HepG2 (cell line): ENCODE results near the gene OIT3. TPM values are rescaled to one million over a fixed set of nuclear protein-coding genes. Genes with fewer than 3 reads are reported as not detected.
A peak's percentile ranks its signal among the peaks of the same experiment; 100 is the strongest.

Experiments
- ATAC-seq: fragments of 200-7000 bp; cut with Tn5 transposase; 3 replicates; pipeline ENCODE4 v1.9.1; 2020; ENCODE audit warnings: mild to moderate bottlenecking, moderate library complexity
- BruUV-seq: library from RNA; stranded (reverse); fragments of 400-500 nt; replicated peaks from 2 replicates; lab custom pipeline; 2021; lab: Mats Ljungman, UMichigan
- CTCF ChIA-PET: fragments of 300-600 bp; formaldehyde crosslinking; extraction: SDS; loops from one replicate; lab custom pipeline; 2021; ENCODE audit warnings: low total read pairs, inconsistent platforms, low intra/inter-chr PET ratio; lab: Yijun Ruan, JAX
- POLR2A ChIA-PET: fragments of 350-600 bp; sonication (Branson Sonifier 250); formaldehyde crosslinking; loops from one replicate; lab custom pipeline; 2020; ENCODE audit warnings: antibody characterized with exemption, inconsistent platforms; lab: Yijun Ruan, JAX
- DNase-seq: peaks from one replicate; pipeline ENCODE4 v3.0.0-alpha.2; 2015; ENCODE audit warnings: low spot score
- FAIRE-seq: peaks from 3 replicates; lab custom pipeline; 2011; peaks lifted over from hg19 to GRCh38; lab: Jason Lieb, UNC
- H2AFZ ChIP-seq: one replicate; pipeline ENCODE4 v1.6.1; 2011; ENCODE audit warnings: low read length, inconsistent platforms
- H3K27ac ChIP-seq: fragments of 300-600 bp; 3 replicates; pipeline ENCODE4 v1.8.0; 2011; ENCODE audit warnings: mixed run types, mild to moderate bottlenecking, mixed read lengths, low read length, inconsistent platforms; ENCODE audit not compliant: insufficient read depth; ENCODE audit errors: extremely low read length
- H3K27me3 ChIP-seq, 2 experiments: fragments of 200-600 bp in 1 of 2; 2 replicates in 1 of 2; 3 replicates in 1 of 2; pipeline versions ENCODE4 v1.6.0 to v1.8.0; 2011; ENCODE audit warnings: low read length in 2 of 2, mild to moderate bottlenecking in 2 of 2, moderate library complexity in 2 of 2, inconsistent platforms in 1 of 2; ENCODE audit not compliant: insufficient read depth in 2 of 2, control insufficient read depth in 1 of 2
- H3K36me3 ChIP-seq, 2 experiments: fragments of 200-600 bp in 1 of 2; replicated peaks in 1 of 2; 2 replicates in 1 of 2; 3 replicates in 1 of 2; pipeline versions ENCODE4 v1.5.1 to v1.8.0; 2011; ENCODE audit warnings: low read length in 2 of 2, inconsistent platforms in 1 of 2; ENCODE audit not compliant: insufficient read depth in 2 of 2, control insufficient read depth in 1 of 2
- H3K4me1 ChIP-seq: 2 replicates; pipeline ENCODE4 v1.5.1; 2012; ENCODE audit warnings: low read length, inconsistent platforms; ENCODE audit not compliant: insufficient read depth
- H3K4me2 ChIP-seq: 2 replicates; pipeline ENCODE4 v1.6.0; 2011; ENCODE audit warnings: low read depth, low read length, inconsistent platforms
- H3K4me3 ChIP-seq, 3 experiments: fragments of 200-600 bp in 1 of 3; sonication (generic), shearing (Covaris generic) in 1 of 3; replicated peaks in 1 of 3; 2 replicates each; pipeline ENCODE4 v1.5.1; 2011 to 2016; ENCODE audit warnings: low read length in 3 of 3, inconsistent platforms in 2 of 3, low read depth in 2 of 3, mild to moderate bottlenecking in 2 of 3, control low read depth in 1 of 3, mixed read lengths in 1 of 3; ENCODE audit not compliant: insufficient read depth in 1 of 3
- H3K79me2 ChIP-seq: one replicate; pipeline ENCODE4 v1.6.1; 2011; ENCODE audit warnings: low read length, inconsistent platforms; ENCODE audit not compliant: insufficient read depth
- H3K9ac ChIP-seq: 2 replicates; pipeline ENCODE4 v1.6.0; 2011; ENCODE audit warnings: mild to moderate bottlenecking, low read depth, low read length, inconsistent platforms; ENCODE audit not compliant: insufficient read depth
- H3K9me3 ChIP-seq: 2 replicates; pipeline ENCODE4 v1.5.1; 2012; ENCODE audit warnings: mild to moderate bottlenecking, low read length
- H4K20me1 ChIP-seq: 2 replicates; pipeline ENCODE4 v1.6.0; 2011; ENCODE audit warnings: inconsistent platforms, mild to moderate bottlenecking, low read length, moderate library complexity; ENCODE audit not compliant: insufficient read depth
- AGO2 ChIP-seq: fragments of 200-400 bp; formaldehyde crosslinking; optimal IDR thresholded peaks from 2 replicates; pipeline ENCODE3; 2017; ENCODE audit warnings: mild to moderate bottlenecking, low read depth, low read length, moderate library complexity
- ATF7 ChIP-seq, 2 experiments: fragments of 450-650 bp in 1 of 2; sonication (generic) in 1 of 2; formaldehyde crosslinking in 1 of 2; IDR thresholded peaks; 2 replicates each; pipeline versions ENCODE4 v1.4.0 to v1.6.1; 2016 to 2020; ENCODE audit warnings: antibody characterized with exemption in 1 of 2, mild to moderate bottlenecking in 1 of 2, missing genetic modification reagents in 1 of 2
- CEBPB ChIP-seq: IDR thresholded peaks from 2 replicates; pipeline ENCODE4 v1.6.1; 2011; ENCODE audit warnings: low read depth, low read length, improper control_type of control experiment, borderline replicate concordance
- CREB1 ChIP-seq, 2 experiments: fragments of 450-650 bp in 1 of 2; IDR thresholded peaks; 2 replicates each; pipeline ENCODE4 v1.6.1; 2016 to 2017; ENCODE audit warnings: control low read depth in 1 of 2, mild to moderate bottlenecking in 1 of 2, missing compliant biosample characterization in 1 of 2, missing genetic modification characterization in 1 of 2
- HNRNPUL1 ChIP-seq: fragments of 200-400 bp; formaldehyde crosslinking; IDR thresholded peaks from 2 replicates; pipeline ENCODE4 v1.6.1; 2017; ENCODE audit warnings: low read depth, mild to moderate bottlenecking, low read length, moderate library complexity
- JUND ChIP-seq: sonication (generic); formaldehyde crosslinking; IDR thresholded peaks from 2 replicates; pipeline ENCODE4 v1.8.0; 2022; ENCODE audit warnings: mild to moderate bottlenecking, missing genetic modification reagents
- MYC ChIP-seq: sonication (generic); formaldehyde crosslinking; IDR thresholded peaks from 2 replicates; pipeline ENCODE4 v1.9.0; 2021; ENCODE audit warnings: missing genetic modification reagents, borderline replicate concordance
- PAXIP1 ChIP-seq: sonication (generic); formaldehyde crosslinking; conservative IDR thresholded peaks from 2 replicates; pipeline ENCODE4 v1.4.0; 2020; ENCODE audit warnings: mild to moderate bottlenecking, missing genetic modification reagents, moderate library complexity
- SALL2 ChIP-seq: sonication (generic); formaldehyde crosslinking; IDR thresholded peaks from 2 replicates; pipeline ENCODE4 v1.8.1; 2023; ENCODE audit warnings: mild to moderate bottlenecking, missing genetic modification reagents, inconsistent platforms
- TSC22D2 ChIP-seq: sonication (generic); formaldehyde crosslinking; IDR thresholded peaks from 2 replicates; pipeline ENCODE4 v1.5.1; 2020; ENCODE audit warnings: missing genetic modification reagents, mild to moderate bottlenecking, borderline replicate concordance
- ZFX ChIP-seq: sonication (generic); formaldehyde crosslinking; IDR thresholded peaks from 2 replicates; pipeline ENCODE4 v1.4.0; 2020; ENCODE audit warnings: mild to moderate bottlenecking, low read depth, missing genetic modification reagents, moderate library complexity
- ZNF430 ChIP-seq: sonication (generic); formaldehyde crosslinking; IDR thresholded peaks from 2 replicates; pipeline ENCODE4 v1.9.0; 2021; ENCODE audit warnings: mild to moderate bottlenecking, missing genetic modification reagents
- ZNF451 ChIP-seq: sonication (generic); formaldehyde crosslinking; IDR thresholded peaks from 2 replicates; pipeline ENCODE4 v1.5.0; 2020; ENCODE audit warnings: mild to moderate bottlenecking, missing genetic modification reagents
- ZNF562 ChIP-seq: sonication (generic); formaldehyde crosslinking; IDR thresholded peaks from 2 replicates; pipeline ENCODE4 v1.8.0; 2022; ENCODE audit warnings: missing genetic modification reagents, borderline replicate concordance
- WGBS: methylation state at CpG from one replicate; pipeline ENCODE4 v1.1.6; 2017; ENCODE audit warnings: low lambda C conversion rate; 5-methylcytosine and 5-hydroxymethylcytosine counted together
- in situ Hi-C: cut with HindIII; loops from 2 replicates; pipeline ENCODE4 v1.10.0; 2017; ENCODE audit warnings: low pct_unique_long_range_greater_than_20kb; ENCODE audit not compliant: extremely low pct_ligation_motif_present
- intact Hi-C: fragments of 100-400 bp; cut with micrococcal nuclease; formaldehyde crosslinking; loops from one replicate; pipeline ENCODE4 v1.10.0; 2022; ENCODE audit not compliant: unreplicated experiment
- polyA plus RNA-seq, 8 experiments: library from polyadenylated mRNA; depleted of rRNA in 3 of 8; stranded (reverse) in 7 of 8; unstranded in 1 of 8; fragments of >200 nt; fragmentation: Illumina TruSeq in 4 of 8; extraction: Trizol in 4 of 8; gene quantifications; 2 replicates each; pipeline versions ENCODE4 v1.2.1 to v1.2.3, GENCODE V29; 2011 to 2016; ENCODE audit warnings: low read depth in 4 of 8, missing spikeins in 1 of 8, mixed read lengths in 1 of 8; ENCODE audit not compliant: insufficient read depth in 1 of 8
- total RNA-seq, 5 experiments: library from RNA; depleted of rRNA; stranded (reverse); fragments of >200 nt; fragmentation: Illumina TruSeq; extraction: Trizol; gene quantifications; 2 replicates each; pipeline ENCODE4 v1.2.3, GENCODE V29; 2016; ENCODE audit warnings: low read depth in 1 of 5

Gene OIT3
- total and polyA plus RNA-seq, 2 of the 13 experiments (the other 11 are each of a cell fraction or from before 2014, with no cell fraction given) = not detected

GRCh38 chr10:72951760-72952159 is 58.2 kb downstream of the OIT3 start:
- no peak for ATAC-seq
- POLR2A ChIA-PET = no interaction called here
- TF ChIP-seq SALL2 (no peak), HNRNPUL1 (no peak), ZNF562 (no peak), CREB1 (IDR thresholded peaks at IDR 0.05) (peak; percentile 78), CREB1 (CRISPR knock-in tag; IDR thresholded peaks at IDR 0.05) (no peak), ZFX (CRISPR knock-in tag) (no peak), CEBPB (no peak), PAXIP1 (CRISPR knock-in tag) (no peak), ATF7 (IDR thresholded peaks at IDR 0.05) (peak; percentile 94), ATF7 (CRISPR knock-in tag; IDR thresholded peaks at IDR 0.05) (no peak), TSC22D2 (no peak), AGO2 (no peak), ZNF430 (no peak), JUND (CRISPR knock-in tag) (no peak), MYC (CRISPR knock-in tag) (no peak), ZNF451 (CRISPR knock-in tag) (no peak)
- TF ChIP-seq, all 625 proteins: peak for 2
- H3K4me1 ChIP-seq = peaks cover 36% of the 10 kb centered on the region
- H3K9me3 ChIP-seq = no peaks in the 10 kb centered on the region
- H3K27me3 ChIP-seq = no peaks in the 10 kb centered on the region
- no peak overlapping the region for H3K4me3 ChIP-seq
- CTCF ChIA-PET = no interaction called here
- H3K36me3 ChIP-seq = no peaks in the 10 kb centered on the region
- no peak overlapping the region for H3K4me2 ChIP-seq
- intact Hi-C loops (no loop called here), in situ Hi-C loops (no loop called here)
- no peak overlapping the region for H3K27ac ChIP-seq
- DNase-seq (no peak), FAIRE-seq (no peak)
- no peaks in the 10 kb centered on the region for H4K20me1 ChIP-seq
- no peak overlapping the region for H3K9ac ChIP-seq
- BruUV-seq = no TSS peak
- no peak overlapping the region for H2AFZ ChIP-seq
- 90% methylated on average over 3 of the region's 3 CpGs for WGBS
- H3K79me2 ChIP-seq = peaks cover 12% of the 10 kb centered on the region
